ENCODE results near the gene SEPTIN5. TPM values are rescaled to one million over a fixed set of nuclear protein-coding genes. Genes with fewer than 3 reads are reported as not detected.
"Not testable (repeated sequence)": the region's sequence is repeated elsewhere in the genome, so short reads cannot be mapped to it uniquely, and the experiment has no call there.

Gene SEPTIN5
- total RNA-seq, 2 experiments from 2014 or later = 0.71 to 0.75 TPM

DNA sequence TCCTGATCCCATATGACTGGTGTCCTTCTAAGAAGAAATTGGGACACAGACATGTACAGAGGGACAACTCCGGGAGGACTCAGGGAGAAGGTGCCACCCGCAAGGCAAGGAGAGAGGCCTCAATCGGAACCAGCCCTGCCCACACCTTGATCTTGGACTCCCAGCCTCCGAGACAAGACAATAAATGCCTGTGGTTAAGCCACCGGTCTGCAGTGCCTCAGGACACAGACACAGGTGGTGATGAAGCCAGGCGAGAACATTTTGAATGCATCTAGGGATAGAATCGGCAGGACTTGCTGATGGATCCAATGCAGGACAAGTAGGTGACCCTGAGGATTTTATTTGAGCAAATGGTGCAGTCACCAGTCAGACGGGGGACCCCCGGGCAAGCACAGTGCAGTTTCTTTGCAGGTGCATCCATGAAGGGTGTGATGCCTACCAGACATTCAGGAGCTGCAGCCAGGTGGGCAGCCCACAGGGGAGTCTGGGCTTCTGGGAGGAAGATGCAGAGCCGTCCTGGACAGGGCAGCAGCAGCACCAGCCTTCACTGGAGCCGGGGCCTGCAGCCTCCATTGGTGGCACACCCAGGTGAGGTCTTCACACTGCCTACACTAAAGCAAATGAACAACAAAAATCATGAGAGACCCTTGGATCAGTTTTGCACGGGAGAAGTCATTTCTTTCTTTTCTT is 20.2 kb upstream of the SEPTIN5 start:
- no peaks in the 10 kb centered on the region for H3K4me1 ChIP-seq (ENCODE audit: insufficient read depth, low read length)
- POLR2A ChIA-PET = no interaction called here
- H3K36me3 ChIP-seq (ENCODE audit: insufficient read depth, low read length) = no peaks in the 10 kb centered on the region
- no peak overlapping the region for H3K27ac Mint-ChIP-seq
- no peaks in the 10 kb centered on the region for H3K9me3 Mint-ChIP-seq
- DNase-seq (no peak), ATAC-seq (ENCODE audit: poor library complexity) (no peak)
- no peak overlapping the region for H3K4me3 Mint-ChIP-seq
- no peaks in the 10 kb centered on the region for H3K36me3 Mint-ChIP-seq (ENCODE audit: low read depth)
- no peak overlapping the region for H3K27ac ChIP-seq (ENCODE audit: low read depth in 1 of 2, low read length in 2 of 2)
- intact Hi-C loops (cut with DNase I, micrococcal nuclease) = no loop called here
- no peaks in the 10 kb centered on the region for H3K4me1 Mint-ChIP-seq (ENCODE audit: low read depth)
- H3K27me3 ChIP-seq (ENCODE audit: control insufficient read depth in 1 of 2, insufficient read depth in 2 of 2, low read length in 2 of 2) = no peaks in the 10 kb centered on the region
- no peaks in the 10 kb centered on the region for H3K9me3 ChIP-seq (ENCODE audit: control insufficient read depth in 1 of 2, insufficient read depth in 1 of 2, low read length in 2 of 2)
- TF ChIP-seq, protein P1, sequence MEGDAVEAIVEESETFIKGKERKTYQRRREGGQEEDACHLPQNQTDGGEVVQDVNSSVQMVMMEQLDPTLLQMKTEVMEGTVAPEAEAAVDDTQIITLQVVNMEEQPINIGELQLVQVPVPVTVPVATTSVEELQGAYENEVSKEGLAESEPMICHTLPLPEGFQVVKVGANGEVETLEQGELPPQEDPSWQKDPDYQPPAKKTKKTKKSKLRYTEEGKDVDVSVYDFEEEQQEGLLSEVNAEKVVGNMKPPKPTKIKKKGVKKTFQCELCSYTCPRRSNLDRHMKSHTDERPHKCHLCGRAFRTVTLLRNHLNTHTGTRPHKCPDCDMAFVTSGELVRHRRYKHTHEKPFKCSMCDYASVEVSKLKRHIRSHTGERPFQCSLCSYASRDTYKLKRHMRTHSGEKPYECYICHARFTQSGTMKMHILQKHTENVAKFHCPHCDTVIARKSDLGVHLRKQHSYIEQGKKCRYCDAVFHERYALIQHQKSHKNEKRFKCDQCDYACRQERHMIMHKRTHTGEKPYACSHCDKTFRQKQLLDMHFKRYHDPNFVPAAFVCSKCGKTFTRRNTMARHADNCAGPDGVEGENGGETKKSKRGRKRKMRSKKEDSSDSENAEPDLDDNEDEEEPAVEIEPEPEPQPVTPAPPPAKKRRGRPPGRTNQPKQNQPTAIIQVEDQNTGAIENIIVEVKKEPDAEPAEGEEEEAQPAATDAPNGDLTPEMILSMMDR (IDR thresholded peaks at IDR 0.05) = no peak
- no peak overlapping the region for H3K4me3 ChIP-seq (ENCODE audit: low read length)
- peaks cover 9% of the 10 kb centered on the region for H3K27me3 Mint-ChIP-seq
- CTCF ChIA-PET = no interaction called here

DNA sequence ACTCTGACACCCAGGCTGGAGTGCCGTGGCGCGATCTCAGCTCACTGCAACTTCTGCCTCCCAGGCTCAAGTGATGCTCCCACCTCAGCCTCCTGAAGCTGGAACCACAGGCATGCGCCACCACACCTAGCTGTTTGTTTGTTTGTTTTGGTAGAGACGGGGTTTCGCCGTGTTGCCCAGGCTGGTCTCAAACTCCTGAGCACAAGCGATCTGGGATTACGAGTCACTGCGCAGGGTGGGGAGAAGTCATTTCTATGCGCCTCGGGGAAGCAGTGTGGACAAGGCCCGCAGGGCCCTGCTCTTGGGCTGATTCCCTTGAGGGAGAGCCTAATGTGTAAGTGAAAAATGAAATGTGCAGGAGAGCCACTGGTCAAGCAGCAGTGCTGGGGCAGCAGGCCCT is 19.6 kb upstream of the SEPTIN5 start:
- ChIA-PET CTCF (no interaction called here), POLR2A (no interaction called here)
- ATAC-seq (ENCODE audit: poor library complexity) (no peak), DNase-seq (no peak)
- Histone ChIP-seq H3K4me1 (ENCODE audit: insufficient read depth, low read length) (no peaks in the 10 kb centered on the region), H3K36me3 (ENCODE audit: insufficient read depth, low read length) (no peaks in the 10 kb centered on the region), H3K4me3 (ENCODE audit: low read length) (no peak overlapping the region), H3K9me3 (ENCODE audit: control insufficient read depth in 1 of 2, insufficient read depth in 1 of 2, low read length in 2 of 2) (no peaks in the 10 kb centered on the region), H3K27me3 (ENCODE audit: control insufficient read depth in 1 of 2, insufficient read depth in 2 of 2, low read length in 2 of 2) (no peaks in the 10 kb centered on the region), H3K27ac (ENCODE audit: low read depth in 1 of 2, low read length in 2 of 2) (no peak overlapping the region)
- Mint-ChIP-seq H3K9me3 (no peaks in the 10 kb centered on the region), H3K36me3 (ENCODE audit: low read depth) (no peaks in the 10 kb centered on the region), H3K27me3 (peaks cover 9% of the 10 kb centered on the region), H3K4me3 (no peak overlapping the region), H3K4me1 (ENCODE audit: low read depth) (no peaks in the 10 kb centered on the region), H3K27ac (no peak overlapping the region)
- TF ChIP-seq, protein P1 (IDR thresholded peaks at IDR 0.05) = no peak
- intact Hi-C loops (cut with DNase I, micrococcal nuclease) = no loop called here

DNA sequence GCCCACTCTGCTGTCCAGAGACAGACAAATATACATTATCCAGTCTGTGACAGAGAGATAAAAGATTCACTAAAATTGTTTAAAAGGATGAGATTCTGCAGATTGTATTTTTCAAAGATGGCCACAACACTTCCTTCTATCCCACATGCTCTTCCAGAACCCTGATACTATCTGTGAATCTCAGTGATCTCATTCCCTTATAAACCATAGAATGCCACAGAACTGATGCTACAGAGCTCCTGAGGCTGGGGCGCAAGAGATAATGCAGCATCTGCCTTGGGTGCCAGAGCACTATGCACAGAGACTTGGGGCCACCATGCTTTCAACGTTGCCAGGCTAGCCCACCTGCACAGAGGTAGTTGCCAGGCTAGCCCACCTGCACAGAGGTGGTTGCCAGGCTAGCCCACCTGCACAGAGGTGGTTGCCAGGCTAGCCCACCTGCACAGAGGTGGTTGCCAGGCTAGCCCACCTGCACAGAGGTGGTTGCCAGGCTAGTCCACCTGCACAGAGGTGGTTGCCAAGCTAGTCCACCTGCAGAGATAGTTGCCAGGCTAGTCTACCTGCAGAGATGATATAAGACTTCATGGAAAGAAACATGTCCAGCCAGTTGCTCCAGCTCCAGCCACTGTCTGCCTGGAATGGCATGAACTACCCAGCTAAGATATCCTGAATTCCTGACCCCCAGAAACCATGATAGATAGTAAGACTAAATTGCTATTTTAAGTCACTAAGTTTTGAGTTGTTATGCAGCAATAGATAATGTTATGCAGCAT is 17.6 kb upstream of the SEPTIN5 start:
- Histone ChIP-seq H3K4me3 (ENCODE audit: low read length) (no peak overlapping the region), H3K27ac (ENCODE audit: low read depth in 1 of 2, low read length in 2 of 2) (no peak overlapping the region), H3K27me3 (ENCODE audit: control insufficient read depth in 1 of 2, insufficient read depth in 2 of 2, low read length in 2 of 2) (no peaks in the 10 kb centered on the region), H3K4me1 (ENCODE audit: insufficient read depth, low read length) (no peaks in the 10 kb centered on the region), H3K9me3 (ENCODE audit: control insufficient read depth in 1 of 2, insufficient read depth in 1 of 2, low read length in 2 of 2) (no peaks in the 10 kb centered on the region), H3K36me3 (ENCODE audit: insufficient read depth, low read length) (no peaks in the 10 kb centered on the region)
- Mint-ChIP-seq H3K4me3 (no peak overlapping the region), H3K36me3 (ENCODE audit: low read depth) (no peaks in the 10 kb centered on the region), H3K27ac (no peak overlapping the region), H3K27me3 (peaks cover 4% of the 10 kb centered on the region), H3K9me3 (no peaks in the 10 kb centered on the region), H3K4me1 (ENCODE audit: low read depth) (no peaks in the 10 kb centered on the region)
- ChIA-PET CTCF (no interaction called here), POLR2A (no interaction called here)
- no peak for ATAC-seq (ENCODE audit: poor library complexity)
- DNase-seq = no peak
- intact Hi-C loops (cut with DNase I, micrococcal nuclease) = no loop called here
- TF ChIP-seq, protein P1 (IDR thresholded peaks at IDR 0.05) = no peak

DNA sequence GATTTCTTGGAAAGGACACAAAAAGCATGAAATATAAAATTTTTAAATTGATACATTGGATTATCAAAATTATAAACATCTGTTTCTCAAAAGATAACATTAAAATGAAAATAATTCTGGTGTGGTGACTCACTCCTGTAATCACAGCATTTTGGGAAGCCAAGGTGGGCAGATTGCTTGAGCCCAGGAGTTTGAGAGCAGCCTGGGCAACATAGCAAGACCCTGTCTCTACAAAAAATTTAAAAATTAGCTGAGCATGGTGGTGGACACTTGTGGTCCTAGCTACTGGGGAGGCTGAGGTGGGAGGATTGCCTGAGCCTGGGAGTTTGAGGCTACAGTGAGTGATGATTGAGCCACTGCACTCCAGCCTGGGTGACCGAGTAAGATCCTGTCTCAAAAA is 16.4 kb upstream of the SEPTIN5 start:
- H3K4me1 ChIP-seq (ENCODE audit: insufficient read depth, low read length); POLR2A ChIA-PET; intact Hi-C loops (cut with DNase I, micrococcal nuclease); CTCF ChIA-PET; H3K27ac Mint-ChIP-seq; H3K4me3 ChIP-seq (ENCODE audit: low read length); H3K27me3 Mint-ChIP-seq; H3K9me3 Mint-ChIP-seq; H3K4me3 Mint-ChIP-seq; H3K36me3 Mint-ChIP-seq (ENCODE audit: low read depth); ATAC-seq (ENCODE audit: poor library complexity); H3K4me1 Mint-ChIP-seq (ENCODE audit: low read depth); H3K27ac ChIP-seq (ENCODE audit: low read depth in 1 of 2, low read length in 2 of 2); DNase-seq; H3K9me3 ChIP-seq (ENCODE audit: control insufficient read depth in 1 of 2, insufficient read depth in 1 of 2, low read length in 2 of 2); H3K27me3 ChIP-seq (ENCODE audit: control insufficient read depth in 1 of 2, insufficient read depth in 2 of 2, low read length in 2 of 2); H3K36me3 ChIP-seq (ENCODE audit: insufficient read depth, low read length): not testable (repeated sequence)

All from CD4-positive, alpha-beta T cell (primary cell).